Skeletal muscle tissue (tissue), 4 donors: ENCODE data around the gene PLEKHN1. TPM values are rescaled to one million over a fixed set of nuclear protein-coding genes. Genes with fewer than 3 reads are reported as not detected.
"Not testable (repeated sequence)": the region's sequence is repeated elsewhere in the genome, so short reads cannot be mapped to it uniquely, and the experiment has no call there.

Experiments
- H3K27ac ChIP-seq: one replicate; pipeline ENCODE4 v1.7.0; 2013; ENCODE audit warnings: mild to moderate bottlenecking, low read depth, low read length, inconsistent platforms
- H3K27me3 ChIP-seq, 3 donors: one replicate each; pipeline ENCODE4 v1.7.0; 2013; ENCODE audit warnings: low read length in 3 of 3; ENCODE audit not compliant: control insufficient read depth in 3 of 3, insufficient read depth in 3 of 3
- H3K36me3 ChIP-seq, 3 donors: one replicate each; pipeline ENCODE4 v1.7.0; 2013; ENCODE audit warnings: low read length in 3 of 3; ENCODE audit not compliant: control insufficient read depth in 3 of 3, insufficient read depth in 3 of 3
- H3K4me1 ChIP-seq, 3 donors: one replicate each; pipeline ENCODE4 v1.7.0; 2013; ENCODE audit warnings: low read length in 3 of 3, mild to moderate bottlenecking in 3 of 3; ENCODE audit not compliant: control insufficient read depth in 3 of 3, insufficient read depth in 3 of 3
- H3K4me3 ChIP-seq, 3 donors: one replicate each; pipeline ENCODE4 v1.7.0; 2013; ENCODE audit warnings: low read length in 3 of 3
- H3K9ac ChIP-seq, 3 donors: one replicate each; pipeline ENCODE4 v1.7.0; 2013; ENCODE audit warnings: low read length in 3 of 3, mild to moderate bottlenecking in 3 of 3, moderate library complexity in 2 of 3, low read depth in 1 of 3
- H3K9me3 ChIP-seq, 3 donors: one replicate each; pipeline ENCODE4 v1.7.0; 2013; ENCODE audit warnings: low read length in 3 of 3; ENCODE audit not compliant: control insufficient read depth in 3 of 3
- total RNA-seq: library from RNA; depleted of rRNA; stranded (reverse); fragments of >200 nt; gene quantifications from one replicate; pipeline ENCODE4 v1.2.3, GENCODE V29; 2014
- donor health status: Osteomylitis.

Gene PLEKHN1
- total RNA-seq, 1 donor from 2014 or later = not detected

GRCh38 chr1:991895-992294 is 25.6 kb downstream of the PLEKHN1 start:
- Histone ChIP-seq H3K4me3 (no peak overlapping the region), H3K4me1 (no peaks in the 10 kb centered on the region), H3K9ac (no peak overlapping the region), H3K27me3 (no peaks in the 10 kb centered on the region), H3K9me3 (peaks cover 0 to 2% (median 0%) of the 10 kb centered on the region in 3 donors), H3K27ac (no peak overlapping the region), H3K36me3 (no peaks in the 10 kb centered on the region)

- peaks cover 0 to 2% (median 0%) of the 10 kb centered on the region in 3 donors for H3K9me3 ChIP-seq
- no peak overlapping the region for H3K27ac ChIP-seq
- no peaks in the 10 kb centered on the region for H3K4me1 ChIP-seq
- H3K27me3 ChIP-seq = peaks cover 2 to 3% (median 3%) of the 10 kb centered on the region in 3 donors
- no peak overlapping the region for H3K9ac ChIP-seq
- no peaks in the 10 kb centered on the region for H3K36me3 ChIP-seq
- H3K4me3 ChIP-seq = no peak overlapping the region
Measured at GRCh38 chr1:992362-992761, 26.1 kb downstream of the PLEKHN1 start.

GRCh38 chr1:993379-993995 is 27.2 kb downstream of the PLEKHN1 start:
- no peaks in the 10 kb centered on the region for H3K4me1 ChIP-seq
- no peak overlapping the region for H3K4me3 ChIP-seq

GRCh38 chr1:994546-994945 is 28.3 kb downstream of the PLEKHN1 start:
- H3K27me3 ChIP-seq = peaks cover 5 to 14% (median 12%) of the 10 kb centered on the region in 3 donors
- not testable (repeated sequence) for H3K9ac ChIP-seq, H3K27ac ChIP-seq, H3K4me1 ChIP-seq, H3K36me3 ChIP-seq, H3K9me3 ChIP-seq, H3K4me3 ChIP-seq

More at GRCh38 chr1:993379-993995, 27.2 kb downstream of the PLEKHN1 start:
- Histone ChIP-seq H3K27me3 (peaks cover 5 to 12% (median 10%) of the 10 kb centered on the region in 3 donors), H3K9ac (no peak overlapping the region), H3K36me3 (no peaks in the 10 kb centered on the region), H3K27ac (no peak overlapping the region), H3K9me3 (peaks cover 0 to 2% (median 0%) of the 10 kb centered on the region in 3 donors)

- peaks cover 3 to 13% (median 13%) of the 10 kb centered on the region in 3 donors for H3K4me1 ChIP-seq
- H3K27ac ChIP-seq = no peak overlapping the region
- H3K4me3 ChIP-seq = no peak overlapping the region
- H3K36me3 ChIP-seq = no peaks in the 10 kb centered on the region
- peaks cover 0 to 2% (median 0%) of the 10 kb centered on the region in 3 donors for H3K9me3 ChIP-seq
- no peak overlapping the region for H3K9ac ChIP-seq
- H3K27me3 ChIP-seq = peaks cover 9 to 22% (median 18%) of the 10 kb centered on the region in 3 donors
Measured at GRCh38 chr1:995665-996633, 29.7 kb downstream of the PLEKHN1 start.

GRCh38 chr1:996851-997712 is 30.8 kb downstream of the PLEKHN1 start:
- no peak overlapping the region for H3K4me3 ChIP-seq
- H3K36me3 ChIP-seq = no peaks in the 10 kb centered on the region
- no peaks in the 10 kb centered on the region for H3K9me3 ChIP-seq
- H3K9ac ChIP-seq = no peak overlapping the region
- no peak overlapping the region for H3K27ac ChIP-seq
- H3K27me3 ChIP-seq = peaks cover 10 to 24% (median 23%) of the 10 kb centered on the region in 3 donors
- H3K4me1 ChIP-seq = peaks cover 3 to 14% (median 14%) of the 10 kb centered on the region in 3 donors

GRCh38 chr1:997713-997992 is 31.4 kb downstream of the PLEKHN1 start:
- Histone ChIP-seq H3K27me3 (peaks cover 10 to 24% (median 23%) of the 10 kb centered on the region in 3 donors), H3K27ac (no peak overlapping the region), H3K9me3 (no peaks in the 10 kb centered on the region), H3K36me3 (no peaks in the 10 kb centered on the region), H3K9ac (no peak overlapping the region), H3K4me1 (peaks cover 3 to 14% (median 14%) of the 10 kb centered on the region in 3 donors), H3K4me3 (no peak overlapping the region)

GRCh38 chr1:997993-998744 is 31.9 kb downstream of the PLEKHN1 start:
- Histone ChIP-seq H3K4me3 (peak overlapping the region in 1 of 3 donors; percentile 6), H3K4me1 (peaks cover 3 to 14% (median 14%) of the 10 kb centered on the region in 3 donors), H3K27ac (no peak overlapping the region), H3K36me3 (no peaks in the 10 kb centered on the region), H3K9ac (peak overlapping the region in 1 of 3 donors; percentile 33), H3K27me3 (peaks cover 10 to 28% (median 27%) of the 10 kb centered on the region in 3 donors), H3K9me3 (no peaks in the 10 kb centered on the region)

- peak overlapping the region in 2 of 3 donors; percentile 58 to 67 for H3K4me3 ChIP-seq
- H3K27me3 ChIP-seq = peaks cover 10 to 33% (median 32%) of the 10 kb centered on the region in 3 donors
- H3K36me3 ChIP-seq = no peaks in the 10 kb centered on the region
- peaks cover 3 to 16% (median 14%) of the 10 kb centered on the region in 3 donors for H3K4me1 ChIP-seq
- no peak overlapping the region for H3K27ac ChIP-seq
- no peaks in the 10 kb centered on the region for H3K9me3 ChIP-seq
- peak overlapping the region in 1 of 3 donors; percentile 79 for H3K9ac ChIP-seq
Measured at GRCh38 chr1:998745-998994, 32.4 kb downstream of the PLEKHN1 start.
